NK-92 (cell line): Measurements from ENCODE around the gene ZNF532.

ENCODE experiments used
- DNase-seq: peaks from one replicate; lab custom pipeline; 2025; ENCODE audit not compliant: unreplicated experiment; lab: John Stamatoyannopoulos, UW

The ZNF532 gene

DNA sequence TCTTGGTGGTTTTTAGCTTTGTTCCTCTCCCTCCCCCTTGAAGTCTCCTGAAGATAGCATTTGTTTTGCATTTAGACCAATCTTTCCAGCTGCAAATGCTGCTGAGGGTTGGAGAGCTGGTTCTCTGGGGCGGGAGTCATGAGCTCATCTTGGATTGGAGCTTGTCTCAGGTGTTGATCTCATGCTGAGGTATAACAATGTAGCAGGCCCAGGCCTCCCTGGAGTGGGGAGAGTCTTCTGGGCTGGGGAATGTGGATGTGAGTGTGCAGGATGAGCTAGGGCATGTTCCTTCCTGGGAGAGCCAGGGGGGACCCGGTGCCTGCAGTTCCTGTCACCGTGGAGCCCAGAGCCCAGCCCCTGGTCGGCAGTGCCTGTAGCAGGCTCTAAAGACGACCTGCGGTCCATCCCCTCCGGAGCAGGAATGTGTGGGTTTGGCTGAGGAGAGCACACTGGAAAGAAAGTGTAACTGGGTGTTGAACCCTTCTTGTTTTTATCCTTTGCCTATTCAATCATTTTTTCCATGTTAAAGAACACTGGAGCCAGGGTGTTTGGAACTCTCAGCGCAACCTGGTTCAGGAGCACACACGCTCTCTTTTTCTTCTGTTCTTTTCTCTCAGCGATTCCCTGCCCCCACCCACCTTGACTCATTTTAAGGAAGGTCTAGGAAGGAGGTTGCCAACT is 2.7 kb downstream of the ZNF532 start:
- no peak for DNase-seq

DNA sequence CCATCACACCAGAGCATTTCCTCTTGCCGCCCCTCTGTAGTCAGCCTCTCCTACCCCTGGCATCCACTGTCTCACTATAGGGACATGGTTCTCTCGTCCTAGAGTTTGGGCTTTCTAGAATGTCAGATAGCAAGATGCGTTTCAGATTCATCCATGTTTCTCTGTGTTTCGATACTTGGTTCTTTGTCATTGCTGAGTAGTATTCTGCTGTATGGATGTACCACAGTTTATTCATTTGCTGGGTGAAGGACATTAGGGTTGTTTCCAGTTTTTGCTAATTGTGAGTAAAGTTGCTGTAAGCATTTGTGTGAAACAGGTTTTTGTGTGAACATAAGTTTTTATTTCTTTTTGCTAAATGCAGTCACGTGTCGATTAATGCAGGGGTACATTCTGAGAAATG is 3.8 kb downstream of the ZNF532 start:
- DNase-seq = no peak

DNA sequence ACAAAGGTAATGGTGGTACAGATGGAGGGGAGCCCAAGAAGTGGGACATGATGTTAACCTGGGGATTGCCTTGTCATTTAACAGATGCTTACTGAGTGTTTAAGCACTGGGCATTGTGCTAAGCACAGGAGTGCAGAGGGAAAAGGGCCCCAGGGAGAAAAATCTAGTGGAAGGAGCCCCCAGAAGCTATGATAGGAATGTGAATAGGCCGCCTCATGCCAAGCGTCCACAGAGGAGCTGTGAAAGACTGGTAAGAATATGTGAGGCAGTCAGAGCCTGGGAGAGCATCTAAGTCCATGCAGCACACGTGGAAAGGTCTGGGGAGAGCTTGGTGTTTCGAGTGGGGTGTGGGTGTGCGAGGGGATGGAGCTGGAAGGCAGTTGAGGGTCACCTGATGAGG is 5.5 kb downstream of the ZNF532 start:
- DNase-seq = no peak

DNA sequence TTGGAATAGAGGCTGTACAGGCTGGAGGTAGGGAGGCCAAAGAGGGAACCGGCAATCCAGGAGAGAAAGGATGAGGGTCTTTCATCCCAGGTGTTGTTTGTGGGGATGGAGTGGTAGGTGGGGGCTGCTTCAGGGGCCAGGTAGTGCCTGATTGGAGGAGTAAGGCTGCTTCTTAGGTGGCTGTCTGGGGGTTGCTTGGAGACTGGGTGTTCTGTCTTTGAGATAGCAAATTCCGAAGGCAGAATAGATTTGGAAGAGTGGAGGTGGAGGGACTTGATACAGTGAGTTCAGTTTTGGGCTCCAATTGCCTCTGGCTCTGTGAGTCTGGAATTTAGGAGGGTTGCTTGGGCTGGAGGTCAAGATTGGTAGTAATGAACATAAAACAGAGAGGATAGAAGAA is 5.9 kb downstream of the ZNF532 start:
- DNase-seq = no peak

DNA sequence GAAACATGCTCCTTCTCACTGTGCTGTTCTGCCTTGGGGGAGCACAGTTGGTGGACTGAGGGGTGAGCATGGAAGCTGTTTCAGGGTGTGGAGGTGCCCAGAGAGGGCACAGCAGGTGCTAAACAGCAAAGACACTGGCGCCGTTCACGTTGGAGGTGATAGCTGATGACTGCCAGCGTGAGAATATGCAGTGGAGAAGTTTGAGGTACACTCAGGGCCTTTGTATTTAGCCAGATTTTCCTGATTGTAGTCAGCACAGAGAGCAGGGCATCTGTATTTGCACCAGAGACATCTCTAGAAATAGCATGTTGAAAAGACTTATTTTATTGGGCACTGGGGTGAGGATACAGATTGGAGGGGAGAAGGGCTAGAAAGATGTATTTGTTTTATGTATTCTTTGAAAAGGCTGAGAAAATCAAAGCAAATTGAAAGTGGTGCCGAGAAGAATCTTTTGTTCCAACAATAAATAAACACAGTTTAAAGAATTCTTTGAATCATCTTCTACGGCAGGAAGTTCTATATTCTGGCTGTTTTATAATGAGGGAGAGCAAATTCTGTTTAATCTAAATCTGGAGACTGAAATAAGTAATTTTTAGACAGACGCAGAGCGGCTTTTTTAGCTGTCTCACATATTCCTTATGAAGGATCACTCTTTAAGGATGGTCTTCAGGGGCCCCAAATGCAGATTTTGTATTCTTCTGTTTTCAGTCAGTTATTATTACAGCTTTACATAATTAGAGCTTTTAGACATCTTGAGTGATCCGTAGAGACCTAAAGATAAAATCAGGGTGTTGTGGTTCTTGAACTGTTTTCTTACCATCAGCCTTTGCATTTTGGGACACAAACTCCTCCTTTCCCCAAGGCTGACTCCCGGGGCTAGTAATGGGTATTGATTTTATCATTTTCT is 7.1 kb downstream of the ZNF532 start:
- no peak for DNase-seq

DNA sequence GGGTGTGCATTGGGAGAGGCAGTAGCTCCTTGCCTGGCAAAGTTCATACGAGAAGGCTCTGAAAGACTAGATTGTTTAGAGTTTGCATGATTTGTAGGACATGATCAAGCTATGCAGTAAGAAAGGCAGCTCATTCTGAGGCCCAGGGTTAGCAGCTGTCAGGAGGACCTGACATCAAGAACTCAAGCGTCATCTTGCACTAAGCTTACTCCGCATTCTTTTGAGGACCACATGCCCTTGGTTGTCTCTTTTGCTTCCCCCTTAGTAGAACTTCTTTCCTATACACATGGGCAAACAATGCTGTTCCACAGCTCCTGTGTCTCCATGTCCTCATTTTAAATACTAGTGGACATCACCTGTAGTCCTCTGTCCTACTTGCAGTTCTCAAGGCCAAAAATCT is 14.0 kb downstream of the ZNF532 start:
- DNase-seq = no peak

DNA sequence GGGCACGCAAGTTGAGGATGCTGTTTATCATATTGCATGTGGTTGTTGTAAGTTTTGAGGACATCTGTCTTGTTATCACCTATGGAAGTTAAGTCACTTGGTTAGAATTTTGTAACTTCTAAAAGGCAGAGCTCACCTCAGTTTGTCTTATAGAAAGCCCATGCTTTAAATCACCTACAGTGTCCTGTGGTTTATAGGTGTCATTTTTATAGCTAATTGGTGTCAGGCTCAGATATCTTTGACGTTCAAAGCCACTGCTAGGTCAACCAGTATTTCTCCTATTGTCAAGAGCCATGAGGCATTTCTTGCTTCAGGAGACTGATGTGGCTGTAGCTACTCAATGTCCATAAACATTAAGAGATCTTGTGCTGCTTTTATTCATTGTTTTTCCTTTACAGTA is 16.8 kb downstream of the ZNF532 start:
- DNase-seq = no peak

DNA sequence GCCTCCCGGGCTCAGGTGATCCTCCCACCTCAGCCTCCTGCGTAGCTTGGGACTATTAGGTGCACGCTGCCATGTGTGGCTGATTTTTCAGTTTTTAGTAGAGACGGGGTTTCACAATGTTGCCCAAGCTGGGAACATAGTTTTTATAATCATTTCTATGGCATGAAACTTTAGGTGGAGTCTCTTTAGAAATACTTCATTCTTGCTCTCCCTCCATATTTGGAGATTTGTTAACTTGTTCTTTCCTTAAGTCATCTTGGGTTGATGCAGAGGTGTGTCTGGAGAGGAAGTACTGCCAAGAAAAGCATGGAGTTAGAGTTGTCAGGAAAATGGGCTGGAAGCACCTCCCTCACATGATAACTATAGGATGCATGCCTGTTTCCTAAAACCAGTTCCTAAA is 17.4 kb downstream of the ZNF532 start:
- no peak for DNase-seq

DNA sequence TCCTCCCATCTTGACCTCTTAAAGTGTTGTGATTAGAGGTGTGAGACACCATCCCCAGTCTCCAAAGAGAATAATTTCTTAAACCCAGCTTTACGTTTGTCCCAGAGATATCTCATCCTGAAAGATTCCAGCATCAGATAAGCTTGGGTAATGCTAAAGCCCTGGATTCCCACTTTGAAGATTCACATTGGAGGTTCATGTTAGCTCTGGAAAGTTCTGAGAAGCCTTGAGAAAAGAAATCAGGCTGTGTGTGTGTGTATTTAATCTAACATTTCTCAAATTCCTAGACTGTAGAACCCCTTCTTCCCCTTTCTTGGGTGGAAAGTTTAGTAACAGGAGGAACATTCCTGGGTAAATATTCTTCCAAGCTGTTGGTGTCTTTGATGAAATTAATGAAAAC is 18.0 kb downstream of the ZNF532 start:
- no peak for DNase-seq

DNA sequence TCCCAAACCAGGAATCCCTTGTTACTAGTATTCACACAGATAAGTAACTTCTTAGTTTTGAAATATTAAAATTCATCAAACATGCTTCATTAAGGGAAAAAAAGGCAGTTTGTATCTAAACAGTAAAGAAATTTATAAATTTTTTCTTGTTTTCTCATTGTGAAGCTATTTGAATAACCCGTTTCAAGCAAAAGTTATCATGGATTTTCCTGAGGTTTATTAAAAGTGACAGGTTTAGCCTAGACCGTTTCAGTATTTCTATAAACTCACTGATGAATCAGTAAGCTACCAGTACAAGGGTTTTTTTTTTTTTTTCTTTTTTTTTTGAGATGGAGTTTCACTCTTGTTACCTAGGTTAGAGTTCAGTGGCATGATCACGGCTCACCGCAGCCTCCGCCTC is 20.0 kb downstream of the ZNF532 start:
- no peak for DNase-seq

DNA sequence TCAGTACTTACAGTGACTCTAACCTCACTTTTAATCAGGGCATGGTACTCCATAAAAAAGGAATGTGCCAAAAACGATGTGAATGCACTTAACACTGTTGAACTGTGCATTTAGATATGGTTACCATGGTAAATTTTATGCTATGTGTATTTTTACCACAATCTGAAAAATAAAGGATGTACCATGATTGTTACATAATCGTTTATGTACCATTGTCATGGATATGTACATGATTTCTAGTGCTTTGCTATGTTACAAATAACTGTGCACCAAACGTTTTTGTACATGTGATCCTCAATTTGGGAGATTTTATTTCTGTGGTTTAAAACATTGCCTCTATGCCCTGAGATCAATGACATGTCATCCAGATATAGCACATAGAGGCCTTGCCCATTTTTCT is 21.8 kb downstream of the ZNF532 start:
- no peak for DNase-seq

DNA sequence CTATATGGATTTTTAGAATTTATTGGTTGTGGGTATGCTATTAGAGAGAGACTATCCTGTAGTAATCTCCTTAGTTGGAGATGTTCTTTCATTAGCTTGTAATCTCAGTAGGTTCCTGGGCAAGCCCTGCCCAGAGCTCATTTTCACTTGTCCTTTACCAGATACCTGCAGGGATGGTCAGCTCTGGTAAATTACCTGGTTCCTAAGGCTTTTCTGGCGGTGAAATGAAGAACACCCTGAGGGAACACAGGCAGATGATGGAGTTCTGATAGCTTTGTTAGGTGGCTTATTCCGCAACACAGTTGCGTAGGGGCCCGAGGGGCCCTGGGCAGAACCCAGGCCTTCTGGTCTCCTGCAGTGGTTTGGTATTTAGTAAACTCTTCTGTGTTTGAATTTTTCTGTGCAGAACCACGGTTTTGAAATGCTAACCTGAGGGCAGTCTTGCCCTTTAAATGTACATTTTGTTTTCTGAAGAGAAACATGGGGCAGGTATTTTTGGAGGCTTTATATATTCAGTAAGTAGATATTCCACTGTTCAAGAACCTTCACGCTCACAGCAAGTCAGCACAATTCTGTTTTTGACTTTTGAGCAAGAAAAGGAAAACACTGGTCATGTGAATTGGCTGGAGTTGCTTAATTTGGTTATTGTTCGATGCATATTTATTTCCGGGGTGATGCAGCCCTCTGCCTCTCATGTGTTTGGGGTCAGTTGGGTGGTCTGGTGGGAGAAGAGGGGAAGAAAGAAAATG is 22.4 kb downstream of the ZNF532 start:
- no peak for DNase-seq

DNA sequence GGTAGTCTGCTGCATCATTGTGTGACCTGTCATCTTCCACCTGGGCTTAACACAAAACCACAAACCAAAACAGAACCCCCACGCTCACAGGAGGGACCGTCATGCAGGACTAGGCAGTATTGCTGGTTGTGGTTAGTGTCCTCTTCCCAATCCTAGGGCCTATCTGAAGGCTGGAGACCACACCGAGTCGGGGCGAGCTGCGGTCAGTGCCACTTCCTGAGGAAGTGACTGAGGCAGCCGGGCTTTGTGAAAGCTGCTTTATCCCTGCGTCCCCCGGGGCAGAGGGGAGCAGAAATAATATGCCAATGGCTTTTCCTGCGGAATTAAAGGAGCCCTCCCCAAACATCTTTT is 22.9 kb downstream of the ZNF532 start:
- no peak for DNase-seq

DNA sequence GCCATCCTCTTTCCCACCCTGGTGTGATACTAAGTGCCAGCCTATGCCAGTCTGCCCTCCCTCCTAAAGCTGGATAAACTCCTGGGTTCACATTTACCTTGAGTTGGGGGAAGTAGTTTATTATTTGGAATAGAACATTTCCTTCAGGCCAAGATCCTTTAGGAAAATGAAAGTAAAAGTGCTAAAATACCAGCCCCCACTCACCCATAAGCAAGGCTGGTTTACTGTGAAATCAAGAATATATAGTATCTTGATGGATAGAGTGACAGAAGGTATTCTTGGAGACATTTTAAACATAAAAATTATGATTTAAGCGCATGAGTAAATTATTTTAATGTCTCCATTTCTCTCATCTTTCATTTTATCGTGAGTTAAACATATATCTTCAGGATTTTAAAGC is 27.1 kb downstream of the ZNF532 start:
- no peak for DNase-seq

DNA sequence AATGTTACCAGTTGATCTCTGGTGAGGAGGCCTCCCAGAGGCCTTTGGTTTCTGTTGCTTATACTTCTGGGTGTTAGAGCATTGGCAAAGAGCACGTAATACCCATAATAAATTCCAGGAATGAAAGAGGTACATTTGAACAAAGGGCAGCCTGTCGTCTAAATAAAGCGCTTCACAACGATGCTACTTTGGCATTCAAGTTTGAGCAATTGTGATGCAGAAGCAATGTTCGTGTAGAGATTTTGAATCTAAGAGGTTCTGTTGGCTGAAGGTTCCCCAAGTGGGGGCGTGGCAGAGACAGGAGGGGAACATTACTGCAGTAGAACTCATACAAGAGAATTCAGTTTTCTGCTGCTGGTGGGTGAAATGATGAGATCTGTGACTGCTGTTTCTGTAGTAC is 27.8 kb downstream of the ZNF532 start:
- DNase-seq = no peak

DNA sequence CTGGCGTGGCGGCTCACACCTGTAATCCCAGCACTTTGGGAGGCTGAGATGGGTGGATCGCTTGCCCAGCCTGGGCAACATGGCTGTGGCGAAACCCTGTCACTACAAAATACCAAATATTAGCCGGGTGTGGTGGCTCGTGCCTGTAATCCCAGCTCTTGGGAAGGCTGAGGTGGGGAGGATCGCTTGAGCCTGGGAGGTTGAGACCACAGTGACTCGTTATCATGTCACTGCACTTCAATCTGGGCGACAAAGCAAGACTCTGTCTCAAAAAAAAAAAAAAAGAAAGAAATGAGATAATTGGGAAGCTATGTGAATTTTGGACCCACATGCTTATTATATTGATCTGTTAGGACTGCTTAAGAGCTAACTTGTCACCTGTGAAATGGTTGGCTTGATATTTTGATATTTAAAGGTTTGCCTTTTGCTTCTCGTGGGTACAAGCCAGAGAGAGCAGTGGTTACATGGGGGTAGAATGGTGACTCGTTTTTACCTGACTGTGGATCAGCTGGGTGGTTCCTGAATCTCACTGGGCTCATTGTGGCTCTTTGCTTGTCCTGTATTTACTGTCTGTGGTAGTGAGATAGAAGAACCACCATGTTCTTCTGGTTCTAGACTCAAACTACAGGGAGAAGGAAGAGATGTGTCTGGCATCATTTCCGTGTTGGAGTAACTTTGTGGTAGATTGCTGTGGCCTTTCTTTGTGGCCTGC is 28.9 kb downstream of the ZNF532 start:
- no peak for DNase-seq

DNA sequence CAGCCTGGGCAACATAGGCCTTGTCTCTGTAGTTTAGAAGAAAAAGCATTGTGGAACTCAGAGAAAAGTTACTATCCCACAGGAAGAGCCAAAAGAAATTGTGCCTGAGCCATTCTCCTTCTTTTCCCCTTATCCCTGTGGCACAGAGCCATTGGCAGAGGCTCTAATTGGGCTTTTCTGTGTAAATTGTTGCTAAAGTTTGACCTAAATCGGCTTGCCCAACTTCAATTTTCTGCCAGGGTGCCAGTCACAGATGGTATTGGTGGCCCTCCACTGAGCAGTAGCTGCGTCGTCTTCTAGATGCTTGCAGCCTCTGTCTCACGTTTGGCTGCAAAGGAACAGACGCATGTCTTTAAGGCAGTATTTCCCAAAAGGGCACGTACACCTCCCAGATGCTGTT is 30.3 kb downstream of the ZNF532 start:
- DNase-seq = no peak

DNA sequence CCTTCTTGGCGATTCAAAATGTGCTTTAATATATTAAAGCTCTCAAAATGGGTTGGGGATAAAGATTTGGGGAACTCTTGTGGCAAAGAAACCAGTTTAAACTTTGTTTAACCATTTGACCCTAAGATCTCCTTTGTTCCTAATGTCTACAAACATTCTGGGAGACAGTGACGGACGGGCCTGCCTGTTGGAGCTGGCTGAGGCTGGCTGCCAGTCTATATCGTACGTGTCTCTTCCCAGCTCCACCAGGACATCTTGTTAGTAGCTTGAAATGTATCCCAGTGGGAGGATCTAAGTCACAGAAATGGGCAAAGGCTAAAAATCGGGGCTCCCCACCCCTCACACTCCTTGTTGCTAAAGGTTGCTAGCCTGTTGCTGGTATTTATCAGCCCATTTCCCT is 30.7 kb downstream of the ZNF532 start:
- DNase-seq = no peak

DNA sequence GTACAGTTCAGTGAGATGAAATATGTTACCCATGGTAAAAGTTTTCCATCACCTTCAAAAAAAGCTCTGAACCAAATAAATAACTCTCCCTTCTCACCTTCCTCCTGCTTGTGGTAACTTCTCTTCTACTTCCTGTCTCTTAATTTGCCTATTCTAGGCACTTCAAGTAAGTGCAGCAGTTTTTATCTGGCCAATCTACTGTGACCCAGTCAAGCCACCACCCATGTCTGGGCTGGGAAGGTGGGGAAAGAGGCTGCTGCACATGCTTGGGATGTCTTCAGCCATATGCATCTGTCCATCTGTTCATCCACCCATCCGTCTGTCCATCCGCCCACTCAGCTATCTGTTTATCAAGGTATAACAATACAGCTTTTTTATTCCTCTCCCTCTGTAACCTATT is 31.6 kb downstream of the ZNF532 start:
- DNase-seq = no peak

DNA sequence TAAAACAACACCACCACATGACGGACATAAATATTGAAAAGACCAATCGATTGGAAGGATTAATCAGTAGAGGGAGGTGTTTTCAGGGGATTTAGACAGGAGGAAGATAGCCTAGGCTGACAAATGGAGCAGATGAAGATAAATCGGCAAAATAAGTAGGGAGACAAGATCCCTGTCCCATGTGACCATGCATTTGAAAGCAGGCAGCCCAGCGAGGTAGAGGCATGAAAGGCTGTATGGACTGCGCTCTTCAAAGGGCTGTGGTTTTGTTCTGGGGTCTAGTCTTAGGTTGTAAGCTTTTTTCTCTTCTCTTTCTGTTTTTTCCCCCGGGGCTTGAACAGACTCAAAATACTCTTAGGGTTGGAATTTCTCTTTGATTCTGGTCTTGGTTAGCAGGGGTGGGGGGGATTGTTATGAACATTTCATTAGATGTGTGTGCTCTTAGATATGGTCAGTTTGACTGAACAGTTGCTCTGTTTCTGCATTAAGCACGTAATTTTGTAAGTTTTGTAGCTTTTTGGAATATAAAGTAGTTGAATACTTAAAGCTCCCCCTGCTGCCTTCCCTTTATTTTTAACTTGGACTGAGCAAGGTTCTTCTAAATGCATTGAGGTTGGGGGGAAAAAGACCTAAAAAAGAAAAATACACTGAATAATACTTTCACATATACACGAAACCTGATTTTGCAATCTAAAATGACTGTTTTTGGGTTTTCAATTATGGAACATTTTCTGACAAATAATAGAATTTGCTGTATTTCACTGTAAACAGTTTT is 32.2 kb downstream of the ZNF532 start:
- no peak for DNase-seq
